Right atrium auricular region (tissue), 2 donors: ENCODE measurements around the gene KAT6B. TPM values are rescaled to one million over a fixed set of nuclear protein-coding genes. Genes with fewer than 3 reads are reported as not detected.

Experiments used
- DNase-seq: peaks from one replicate; pipeline ENCODE4 v3.0.0-alpha.2; 2019; ENCODE audit warnings: low spot score
- H3K27ac ChIP-seq, 2 donors: fragments of 200-600 bp; sonication (generic); 1 replicate in 1 of 2; 2 replicates in 1 of 2; pipeline ENCODE4 v1.5.1; 2016 to 2019
- H3K27me3 ChIP-seq, 2 donors: fragments of 200-600 bp; sonication (generic); one replicate each; pipeline versions ENCODE4 v1.5.1 to v1.6.0; 2017 to 2019
- H3K36me3 ChIP-seq: fragments of 200-600 bp; sonication (generic); one replicate; pipeline ENCODE4 v1.5.1; 2016
- H3K4me1 ChIP-seq, 2 donors: fragments of 200-600 bp; sonication (generic); one replicate each; pipeline versions ENCODE4 v1.5.1 to v1.6.0; 2017 to 2019
- H3K4me3 ChIP-seq, 2 donors: fragments of 200-600 bp; sonication (generic); 1 replicate in 1 of 2; 2 replicates in 1 of 2; pipeline ENCODE4 v1.5.1; 2017 to 2019; ENCODE audit warnings: mild to moderate bottlenecking in 1 of 2, moderate library complexity in 1 of 2
- H3K9me3 ChIP-seq, 2 donors: fragments of 200-600 bp; sonication (generic); one replicate each; pipeline ENCODE4 v1.5.1; 2019
- CTCF ChIP-seq, 2 donors: fragments of 200-600 bp; sonication (generic); IDR thresholded peaks; one replicate each; pipeline ENCODE4 v1.5.1; 2019; ENCODE audit warnings: antibody characterized with exemption in 2 of 2
- total RNA-seq, 2 donors: library from RNA; depleted of rRNA; stranded (reverse); fragments of >200 nt; gene quantifications; one replicate each; pipeline ENCODE4 v1.1.0, GENCODE V29; 2016

Gene KAT6B
- total RNA-seq, 2 donors from 2014 or later = 42.7 to 43.5 TPM

DNA sequence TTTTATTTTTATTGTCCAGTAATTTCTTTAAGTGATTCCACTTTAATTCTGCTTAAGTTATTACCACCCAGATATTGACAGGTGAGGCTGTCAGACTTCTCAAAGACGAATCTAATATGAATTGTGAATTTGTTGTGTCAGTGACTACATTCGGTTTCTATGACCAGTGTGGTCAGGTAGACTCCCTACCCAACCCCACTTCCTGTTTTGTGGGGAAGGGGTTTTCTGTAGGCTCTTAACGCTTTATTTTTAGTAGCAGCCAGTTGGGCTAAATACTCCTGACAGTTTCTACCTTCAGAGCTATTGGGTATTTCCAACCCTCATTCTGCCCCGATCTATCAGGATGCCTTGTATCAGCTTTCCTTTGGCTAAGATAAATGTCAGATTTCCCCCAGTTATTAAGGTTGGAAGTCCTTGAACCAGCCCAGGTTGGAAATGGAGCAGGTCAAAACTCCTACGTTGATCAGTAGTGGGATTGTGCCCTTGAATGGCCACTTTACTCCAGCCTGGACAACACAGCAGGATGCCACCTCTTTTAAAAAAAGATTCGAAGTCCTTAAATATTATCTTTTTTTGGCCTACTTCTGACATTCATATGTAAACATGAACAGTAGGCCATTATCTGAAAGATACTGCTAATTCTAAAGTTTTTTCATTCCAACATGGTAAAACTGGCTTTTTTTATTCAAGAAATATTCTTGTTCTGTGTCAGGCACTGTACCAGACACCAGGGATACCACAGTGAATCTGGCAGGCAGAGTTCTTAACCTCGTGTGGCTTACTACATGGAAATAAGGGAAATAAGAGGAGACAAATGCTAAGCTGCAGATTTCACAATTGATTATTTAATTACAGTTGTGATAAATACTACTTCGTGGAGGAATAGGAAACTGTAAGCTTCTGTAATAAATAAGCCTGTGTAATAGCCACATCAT lies 151.8 kb downstream of the KAT6B start:
- DNase-seq = no peak
- Histone ChIP-seq H3K9me3 (no peaks in the 10 kb centered on the region), H3K36me3 (peaks cover 16% of the 10 kb centered on the region), H3K27me3 (no peaks in the 10 kb centered on the region), H3K27ac (no peak overlapping the region), H3K4me1 (peaks cover 0 to 11% of the 10 kb centered on the region in 2 donors), H3K4me3 (no peak overlapping the region)
- TF ChIP-seq CTCF (IDR thresholded peaks at IDR 0.05) = no peak

DNA sequence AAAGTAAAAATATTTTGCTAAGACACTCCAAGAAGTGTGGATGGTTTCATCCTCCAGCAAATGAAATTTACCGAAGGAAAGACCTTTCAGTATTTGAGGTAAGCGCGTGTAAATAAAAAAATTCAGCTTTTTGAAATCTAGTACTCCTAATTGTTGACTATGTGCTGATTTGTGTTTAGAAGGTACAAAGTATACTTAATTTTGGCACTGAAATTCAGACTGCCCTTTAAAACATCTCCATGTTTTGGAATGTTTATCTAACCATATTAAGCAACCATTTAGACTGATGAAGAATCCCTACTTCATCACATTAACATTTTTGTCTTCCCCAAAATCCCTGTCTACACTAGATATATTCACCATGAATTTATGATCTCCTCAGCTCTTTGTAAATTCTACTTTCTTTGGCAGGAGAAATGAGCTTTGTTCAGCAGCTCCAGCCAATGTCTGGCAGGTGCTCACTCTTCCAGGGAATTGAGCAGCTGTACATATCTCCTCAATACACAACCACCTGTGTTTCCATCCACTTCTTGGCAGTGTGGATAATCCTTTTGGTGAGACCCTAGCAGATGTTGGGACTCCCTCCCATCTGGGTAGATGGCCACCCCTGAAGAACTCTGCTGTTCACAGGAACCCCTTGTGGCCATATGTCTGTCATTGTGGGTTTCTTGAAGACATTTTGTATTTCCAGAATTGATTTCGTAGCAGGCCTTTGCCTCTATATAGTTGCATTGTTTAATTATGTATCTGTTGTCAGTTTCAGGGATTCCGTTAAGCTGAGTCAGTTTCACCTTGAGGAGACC lies 155.6 kb downstream of the KAT6B start:
- H3K27ac ChIP-seq = no peak overlapping the region
- no peak overlapping the region for H3K4me3 ChIP-seq
- no peaks in the 10 kb centered on the region for H3K27me3 ChIP-seq
- H3K9me3 ChIP-seq = no peaks in the 10 kb centered on the region
- peaks cover 0 to under 1% of the 10 kb centered on the region in 2 donors for H3K4me1 ChIP-seq
- DNase-seq = no peak
- no peak for TF ChIP-seq CTCF (IDR thresholded peaks at IDR 0.05)
- H3K36me3 ChIP-seq = peaks cover 11% of the 10 kb centered on the region

- peaks cover 0 to 6% of the 10 kb centered on the region in 2 donors for H3K4me1 ChIP-seq
- no peak for DNase-seq
- no peak overlapping the region for H3K4me3 ChIP-seq
- H3K27me3 ChIP-seq = no peaks in the 10 kb centered on the region
- peaks cover 11% of the 10 kb centered on the region for H3K36me3 ChIP-seq
- H3K27ac ChIP-seq = no peak overlapping the region
- no peaks in the 10 kb centered on the region for H3K9me3 ChIP-seq
- no peak for TF ChIP-seq CTCF (IDR thresholded peaks at IDR 0.05)
Observed at GRCh38 chr10:74982634-74982982, 156.2 kb downstream of the KAT6B start.

GRCh38 chr10:74983383-74983782 lies 157.0 kb downstream of the KAT6B start:
- Histone ChIP-seq H3K9me3 (no peaks in the 10 kb centered on the region), H3K27me3 (no peaks in the 10 kb centered on the region), H3K4me3 (no peak overlapping the region), H3K36me3 (peaks cover 11% of the 10 kb centered on the region), H3K27ac (no peak overlapping the region), H3K4me1 (peaks cover 0 to 13% of the 10 kb centered on the region in 2 donors)
- DNase-seq = no peak
- TF ChIP-seq CTCF (IDR thresholded peaks at IDR 0.05) = no peak

DNA sequence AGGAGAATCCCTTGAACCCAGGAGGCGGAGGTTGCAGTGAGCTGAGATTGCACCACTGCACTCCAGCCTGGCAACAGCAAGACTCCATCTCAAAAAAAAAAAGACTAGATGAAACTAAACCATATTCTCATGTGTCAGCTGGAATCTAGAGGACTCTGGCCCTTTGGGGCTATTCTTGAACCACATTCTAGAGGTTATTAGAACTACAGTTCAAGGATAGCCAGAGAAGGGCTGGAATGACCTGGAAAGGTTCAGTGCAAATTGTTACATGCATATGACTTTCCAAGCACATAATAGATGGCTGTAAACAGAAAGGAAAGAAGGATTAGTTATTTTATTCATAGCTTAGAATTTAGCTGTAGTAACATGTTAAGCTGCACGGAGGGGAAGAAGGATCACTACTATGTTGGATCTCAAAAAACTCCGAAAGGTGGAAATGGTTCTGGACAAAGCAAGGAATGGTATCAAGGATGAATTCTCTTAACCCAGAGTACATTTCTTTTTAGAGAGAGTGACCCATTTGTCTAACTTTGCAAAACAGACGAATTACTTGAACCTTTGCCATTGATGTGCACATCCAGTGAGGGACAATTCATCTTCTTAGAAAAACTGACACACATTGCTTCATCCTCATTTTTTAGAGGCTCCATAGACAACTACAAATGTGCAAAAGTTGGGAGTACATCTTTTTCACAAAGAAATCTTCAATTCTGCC lies 161.1 kb downstream of the KAT6B start:
- Histone ChIP-seq H3K9me3 (no peaks in the 10 kb centered on the region), H3K4me3 (no peak overlapping the region), H3K27ac (no peak overlapping the region), H3K4me1 (peaks cover 0 to 22% of the 10 kb centered on the region in 2 donors), H3K36me3 (peaks cover 14% of the 10 kb centered on the region), H3K27me3 (no peaks in the 10 kb centered on the region)
- DNase-seq = no peak
- TF ChIP-seq CTCF (IDR thresholded peaks at IDR 0.05) = no peak
